NCI-H2081 treated with DMSO at 0.1 percent for 48 hours (cell line): ENCODE measurements around the gene INAFM1.

ENCODE experiments used
- DNase-seq: peaks from one replicate; lab custom pipeline; 2025; lab: John Stamatoyannopoulos, UW

The INAFM1 gene

GRCh38 chr19:47310323-47310722, 35.6 kb downstream of the INAFM1 start:
- DNase-seq, result no peak

- DNase-seq, result no peak
Measured at GRCh38 chr19:47310819-47311218, 36.1 kb downstream of the INAFM1 start.

GRCh38 chr19:47312366-47313006, 37.8 kb downstream of the INAFM1 start:
- DNase-seq, result no peak

- DNase-seq, result no peak
Measured at GRCh38 chr19:47313754-47314295, 39.1 kb downstream of the INAFM1 start.

GRCh38 chr19:47315125-47315821, 40.6 kb downstream of the INAFM1 start:
- no peak for DNase-seq

- no peak for DNase-seq
Measured at GRCh38 chr19:47316513-47316912, 41.8 kb downstream of the INAFM1 start.

- no peak for DNase-seq
Measured at GRCh38 chr19:47319923-47320871, 45.5 kb downstream of the INAFM1 start.

GRCh38 chr19:47321630-47322029, 46.9 kb downstream of the INAFM1 start:
- DNase-seq, result no peak

GRCh38 chr19:47322058-47322457, 47.4 kb downstream of the INAFM1 start:
- no peak for DNase-seq

GRCh38 chr19:47323409-47323808, 48.7 kb downstream of the INAFM1 start:
- DNase-seq, result no peak

GRCh38 chr19:47323872-47324271, 49.2 kb downstream of the INAFM1 start:
- no peak for DNase-seq

- DNase-seq, result no peak
Measured at GRCh38 chr19:47324502-47324901, 49.8 kb downstream of the INAFM1 start.
